MM.1S (cell line): Measurements from ENCODE around the gene CFAP107.

ENCODE experiments used
- DNase-seq: peaks from one replicate; pipeline ENCODE4 v3.0.0-alpha.2; 2015
- H2AFZ ChIP-seq: fragments of 300-600 bp; sonication (generic); 2 replicates; pipeline ENCODE4 v1.6.0; 2016; ENCODE audit warnings: antibody characterized with exemption, low read length
- H3F3A ChIP-seq: fragments of 300-600 bp; sonication (generic); 2 replicates; pipeline ENCODE4 v1.6.1; 2016; ENCODE audit warnings: mild to moderate bottlenecking, antibody characterized with exemption, low read length, moderate library complexity, mixed read lengths; ENCODE audit not compliant: insufficient read depth
- H3K27ac ChIP-seq: fragments of 300-600 bp; sonication (generic); 2 replicates; pipeline ENCODE4 v1.5.1; 2016; ENCODE audit warnings: mild to moderate bottlenecking, low read length
- H3K27me3 ChIP-seq: fragments of 300-600 bp; sonication (generic); replicated peaks from 2 replicates; pipeline ENCODE4 v1.6.0; 2016; ENCODE audit warnings: low read length; ENCODE audit not compliant: insufficient read depth
- H3K36me3 ChIP-seq: fragments of 300-600 bp; sonication (generic); replicated peaks from 2 replicates; pipeline ENCODE4 v1.6.1; 2016; ENCODE audit warnings: mild to moderate bottlenecking, low read length, mixed read lengths; ENCODE audit not compliant: insufficient read depth
- H3K4me1 ChIP-seq: fragments of 300-600 bp; sonication (generic); 2 replicates; pipeline ENCODE4 v1.6.1; 2016; ENCODE audit warnings: low read length, mixed read lengths
- H3K4me2 ChIP-seq: fragments of 300-600 bp; sonication (generic); 2 replicates; pipeline ENCODE4 v1.6.0; 2016; ENCODE audit warnings: low read depth, low read length
- H3K4me3 ChIP-seq: fragments of 300-600 bp; sonication (generic); 2 replicates; pipeline ENCODE4 v1.5.1; 2016; ENCODE audit warnings: low read length, mixed read lengths
- H3K79me2 ChIP-seq: fragments of 300-600 bp; sonication (generic); 2 replicates; pipeline ENCODE4 v1.6.1; 2016; ENCODE audit warnings: mixed run types, low read length, mixed read lengths
- H3K9ac ChIP-seq: fragments of 300-600 bp; sonication (generic); 2 replicates; pipeline ENCODE4 v1.6.1; 2016; ENCODE audit warnings: low read length, mixed read lengths
- H3K9me2 ChIP-seq: fragments of 300-600 bp; sonication (generic); replicated peaks from 2 replicates; pipeline ENCODE4 v1.6.1; 2016; ENCODE audit warnings: mild to moderate bottlenecking, low read length, mixed read lengths; ENCODE audit not compliant: insufficient read depth
- H3K9me3 ChIP-seq: fragments of 300-600 bp; sonication (generic); replicated peaks from 2 replicates; pipeline ENCODE4 v1.6.1; 2016; ENCODE audit warnings: mild to moderate bottlenecking, low read length, mixed read lengths; ENCODE audit not compliant: insufficient read depth
- H4K20me1 ChIP-seq: fragments of 300-600 bp; sonication (generic); 2 replicates; pipeline ENCODE4 v1.6.1; 2016; ENCODE audit warnings: mild to moderate bottlenecking, low read length, moderate library complexity, mixed read lengths; ENCODE audit not compliant: insufficient read depth
- CTCF ChIP-seq: fragments of 300-600 bp; sonication (generic); IDR thresholded peaks from 2 replicates; pipeline ENCODE4 v1.5.1; 2016; ENCODE audit warnings: antibody characterized with exemption, low read length, mixed read lengths
- EZH2 ChIP-seq: fragments of 300-600 bp; sonication (generic); optimal IDR thresholded peaks from 2 replicates; pipeline ENCODE3; 2017; ENCODE audit warnings: low read depth, mild to moderate bottlenecking, antibody characterized with exemption, low read length, mixed read lengths
- EZH2phosphoT487 ChIP-seq: fragments of 300-600 bp; sonication (generic); IDR thresholded peaks from 2 replicates; pipeline ENCODE4 v1.6.1; 2018; ENCODE audit warnings: antibody characterized with exemption, low read length

Gene CFAP107

GRCh38 chr1:12761781-12762180 lies 15.8 kb downstream of the CFAP107 start:
- H2AFZ ChIP-seq: no peak overlapping the region
- H4K20me1 ChIP-seq: no peaks in the 10 kb centered on the region
- no peaks in the 10 kb centered on the region for H3K9me2 ChIP-seq
- H3K36me3 ChIP-seq: no peaks in the 10 kb centered on the region
- H3F3A ChIP-seq: no peaks in the 10 kb centered on the region
- no peak overlapping the region for H3K9ac ChIP-seq
- no peak overlapping the region for H3K27ac ChIP-seq
- no peak for DNase-seq
- H3K4me2 ChIP-seq: no peak overlapping the region
- TF ChIP-seq EZH2 (no peak), EZH2phosphoT487 (no peak), CTCF (no peak)
- H3K4me3 ChIP-seq: no peak overlapping the region
- H3K79me2 ChIP-seq: no peaks in the 10 kb centered on the region
- no peaks in the 10 kb centered on the region for H3K4me1 ChIP-seq
- no peaks in the 10 kb centered on the region for H3K9me3 ChIP-seq
- H3K27me3 ChIP-seq: peaks cover 54% of the 10 kb centered on the region

- no peaks in the 10 kb centered on the region for H4K20me1 ChIP-seq
- no peaks in the 10 kb centered on the region for H3K9me2 ChIP-seq
- H3K4me3 ChIP-seq: no peak overlapping the region
- no peak for TF ChIP-seq EZH2
- TF ChIP-seq EZH2phosphoT487: no peak
- no peak for TF ChIP-seq CTCF
- no peak overlapping the region for H3K4me2 ChIP-seq
- H3K27ac ChIP-seq: no peak overlapping the region
- no peak overlapping the region for H2AFZ ChIP-seq
- H3K79me2 ChIP-seq: no peaks in the 10 kb centered on the region
- H3K27me3 ChIP-seq: peaks cover 49% of the 10 kb centered on the region
- H3K9me3 ChIP-seq: no peaks in the 10 kb centered on the region
- H3K36me3 ChIP-seq: no peaks in the 10 kb centered on the region
- no peaks in the 10 kb centered on the region for H3F3A ChIP-seq
- DNase-seq: no peak
- H3K4me1 ChIP-seq: no peaks in the 10 kb centered on the region
- H3K9ac ChIP-seq: no peak overlapping the region
Measured at GRCh38 chr1:12762766-12763165, 16.8 kb downstream of the CFAP107 start.

GRCh38 chr1:12763479-12763878 lies 17.5 kb downstream of the CFAP107 start:
- Histone ChIP-seq H3K9ac (no peak overlapping the region), H3K36me3 (no peaks in the 10 kb centered on the region), H3K9me3 (no peaks in the 10 kb centered on the region), H2AFZ (no peak overlapping the region), H3K79me2 (no peaks in the 10 kb centered on the region), H3K27ac (no peak overlapping the region), H3K9me2 (no peaks in the 10 kb centered on the region), H3K4me3 (no peak overlapping the region), H3K27me3 (peaks cover 41% of the 10 kb centered on the region), H3F3A (no peaks in the 10 kb centered on the region), H3K4me2 (no peak overlapping the region), H3K4me1 (no peaks in the 10 kb centered on the region), H4K20me1 (no peaks in the 10 kb centered on the region)
- no peak for DNase-seq
- TF ChIP-seq CTCF (no peak), EZH2 (no peak), EZH2phosphoT487 (no peak)
